ENCODE results near the gene ALG9. TPM values are rescaled to one million over a fixed set of nuclear protein-coding genes. Genes with fewer than 3 reads are reported as not detected.
A peak's percentile ranks its signal among the peaks of the same experiment; 100 is the strongest.

The ALG9 gene
- total and polyA plus RNA-seq, 3 experiments from 2014 or later: 16.7 to 38.0 (median 37.4) TPM

DNA sequence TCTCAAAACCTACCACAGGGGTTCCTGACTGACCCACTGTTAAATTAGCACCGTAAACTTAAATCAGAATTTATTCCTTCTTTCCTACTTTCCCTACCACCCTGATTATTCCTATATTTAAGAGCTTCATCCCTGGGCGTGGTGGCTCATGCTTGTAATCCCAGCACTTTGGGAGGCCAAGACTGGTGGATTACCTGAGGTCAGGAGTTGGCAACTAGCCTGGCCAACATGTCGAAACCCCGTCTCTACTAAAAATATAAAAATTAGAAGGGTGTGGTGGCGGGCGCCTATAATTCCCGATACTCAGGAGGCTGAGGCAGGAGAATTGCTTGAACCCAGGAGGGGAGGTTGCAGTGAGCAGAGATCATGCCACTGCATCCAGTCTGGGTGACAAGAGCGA is 20.3 kb downstream of the ALG9 start:
- Mint-ChIP-seq H3K36me3 (peaks cover 4 to 84% (median 30%) of the 10 kb centered on the region in 3 donors), H3K27ac (peak overlapping the region in 2 of 8 donors; percentile 33 to 61), H3K4me1 (no peaks in the 10 kb centered on the region), H3K4me3 (no peak overlapping the region), H3K9me3 (no peaks in the 10 kb centered on the region), H3K27me3 (no peaks in the 10 kb centered on the region)
- no peaks in the 10 kb centered on the region for H3K4me1 ChIP-seq (ENCODE audit: insufficient read depth, low read length)
- no peaks in the 10 kb centered on the region for H3K27me3 ChIP-seq (ENCODE audit: insufficient read depth, low read length, poor library complexity, severe bottlenecking)
- H3K9me3 ChIP-seq (ENCODE audit: low read length): no peaks in the 10 kb centered on the region
- DNase-seq: no peak
- H3K36me3 ChIP-seq (ENCODE audit: insufficient read depth, low read length): peaks cover 21% of the 10 kb centered on the region
- CTCF ChIA-PET: no interaction called here
- H3K27ac ChIP-seq (ENCODE audit: low read depth, low read length): no peak overlapping the region
- POLR2A ChIA-PET: no interaction called here
- H3K4me3 ChIP-seq (ENCODE audit: low read length): no peak overlapping the region

DNA sequence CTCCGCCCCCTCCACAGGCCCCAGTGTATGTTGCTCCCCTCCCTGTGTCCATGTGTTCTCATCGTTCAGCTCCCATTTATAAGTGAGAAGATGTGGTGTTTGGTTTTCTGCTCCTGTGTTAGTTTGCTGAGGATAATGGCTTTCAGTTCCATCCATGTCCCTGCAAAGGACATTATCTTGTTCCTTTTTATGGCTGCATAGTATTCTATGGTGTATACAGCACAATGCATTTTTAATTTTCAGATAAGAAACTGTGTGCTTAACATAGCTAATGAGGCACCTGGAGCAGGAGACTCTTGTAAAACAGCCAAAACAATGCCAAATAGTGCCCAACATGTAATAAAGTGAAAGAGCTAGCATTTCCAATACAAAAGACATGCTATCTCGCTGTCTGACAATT is 21.8 kb downstream of the ALG9 start:
- no peak overlapping the region for H3K4me3 ChIP-seq (ENCODE audit: low read length)
- CTCF ChIA-PET: interaction anchor here (1.1 kb wide), 1 partner anchor 26 kb away, joined by 3 read pairs; no protein-coding TSS in a partner anchor
- no peak for DNase-seq
- H3K4me1 ChIP-seq (ENCODE audit: insufficient read depth, low read length): no peaks in the 10 kb centered on the region
- H3K9me3 ChIP-seq (ENCODE audit: low read length): no peaks in the 10 kb centered on the region
- Mint-ChIP-seq H3K4me1 (no peaks in the 10 kb centered on the region), H3K9me3 (no peaks in the 10 kb centered on the region), H3K36me3 (peaks cover 4 to 85% (median 23%) of the 10 kb centered on the region in 3 donors), H3K4me3 (no peak overlapping the region), H3K27me3 (no peaks in the 10 kb centered on the region), H3K27ac (peak overlapping the region in 1 of 8 donors; percentile 71)
- H3K27ac ChIP-seq (ENCODE audit: low read depth, low read length): no peak overlapping the region
- H3K27me3 ChIP-seq (ENCODE audit: insufficient read depth, low read length, poor library complexity, severe bottlenecking): no peaks in the 10 kb centered on the region
- POLR2A ChIA-PET: no interaction called here
- peaks cover 23% of the 10 kb centered on the region for H3K36me3 ChIP-seq (ENCODE audit: insufficient read depth, low read length)

DNA sequence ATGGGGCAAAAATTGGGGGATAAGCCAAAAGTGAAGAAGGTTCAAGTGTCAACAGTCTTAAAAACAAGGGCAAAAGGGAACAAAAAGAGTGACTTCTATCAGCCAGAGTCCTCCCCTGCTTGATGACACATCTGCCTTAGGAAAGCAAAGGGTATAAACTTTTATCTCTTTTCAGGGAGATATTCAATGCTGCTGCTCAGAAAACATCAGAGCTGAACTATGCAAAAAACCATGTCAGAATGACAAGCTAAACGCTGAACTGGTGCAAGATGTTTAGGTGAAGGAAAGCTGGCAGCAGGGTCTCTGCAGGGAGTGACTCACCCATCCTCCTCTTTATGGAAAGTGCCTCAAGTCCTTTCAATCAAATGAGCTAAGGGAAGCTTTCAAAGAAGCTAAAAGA is 24.7 kb downstream of the ALG9 start:
- Histone ChIP-seq H3K27me3 (ENCODE audit: insufficient read depth, low read length, poor library complexity, severe bottlenecking) (no peaks in the 10 kb centered on the region), H3K27ac (ENCODE audit: low read depth, low read length) (no peak overlapping the region), H3K4me1 (ENCODE audit: insufficient read depth, low read length) (no peaks in the 10 kb centered on the region), H3K9me3 (ENCODE audit: low read length) (no peaks in the 10 kb centered on the region), H3K36me3 (ENCODE audit: insufficient read depth, low read length) (peaks cover 13% of the 10 kb centered on the region), H3K4me3 (ENCODE audit: low read length) (no peak overlapping the region)
- Mint-ChIP-seq H3K4me1 (no peaks in the 10 kb centered on the region), H3K36me3 (peaks cover 4 to 80% (median 13%) of the 10 kb centered on the region in 3 donors), H3K9me3 (no peaks in the 10 kb centered on the region), H3K4me3 (no peak overlapping the region), H3K27ac (peak overlapping the region in 4 of 8 donors; percentile 7 to 17 (median 13)), H3K27me3 (no peaks in the 10 kb centered on the region)
- CTCF ChIA-PET: no interaction called here
- POLR2A ChIA-PET: no interaction called here
- DNase-seq: no peak

DNA sequence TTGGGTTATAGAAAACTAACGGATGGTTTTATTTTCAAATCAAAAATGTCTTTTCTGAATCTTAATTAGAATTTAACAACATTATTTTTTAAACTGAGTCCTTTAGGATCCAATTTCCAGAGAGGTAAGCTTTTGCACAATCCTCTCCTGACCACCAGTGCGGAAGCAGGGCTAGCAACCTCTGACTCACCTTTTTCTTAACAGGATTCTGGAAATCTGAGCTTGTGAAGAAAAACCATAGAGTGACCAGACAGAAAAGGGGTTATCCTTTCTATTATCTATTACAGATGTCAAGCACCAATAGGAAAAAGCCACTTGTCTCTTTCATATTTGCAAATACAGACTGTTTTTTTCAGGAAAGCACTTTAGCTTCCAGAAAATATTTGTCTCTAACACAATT is 25.3 kb downstream of the ALG9 start:
- POLR2A ChIA-PET: no interaction called here
- H3K27me3 Mint-ChIP-seq: no peaks in the 10 kb centered on the region
- peaks cover 3% of the 10 kb centered on the region for H3K4me1 ChIP-seq (ENCODE audit: insufficient read depth, low read length)

DNA sequence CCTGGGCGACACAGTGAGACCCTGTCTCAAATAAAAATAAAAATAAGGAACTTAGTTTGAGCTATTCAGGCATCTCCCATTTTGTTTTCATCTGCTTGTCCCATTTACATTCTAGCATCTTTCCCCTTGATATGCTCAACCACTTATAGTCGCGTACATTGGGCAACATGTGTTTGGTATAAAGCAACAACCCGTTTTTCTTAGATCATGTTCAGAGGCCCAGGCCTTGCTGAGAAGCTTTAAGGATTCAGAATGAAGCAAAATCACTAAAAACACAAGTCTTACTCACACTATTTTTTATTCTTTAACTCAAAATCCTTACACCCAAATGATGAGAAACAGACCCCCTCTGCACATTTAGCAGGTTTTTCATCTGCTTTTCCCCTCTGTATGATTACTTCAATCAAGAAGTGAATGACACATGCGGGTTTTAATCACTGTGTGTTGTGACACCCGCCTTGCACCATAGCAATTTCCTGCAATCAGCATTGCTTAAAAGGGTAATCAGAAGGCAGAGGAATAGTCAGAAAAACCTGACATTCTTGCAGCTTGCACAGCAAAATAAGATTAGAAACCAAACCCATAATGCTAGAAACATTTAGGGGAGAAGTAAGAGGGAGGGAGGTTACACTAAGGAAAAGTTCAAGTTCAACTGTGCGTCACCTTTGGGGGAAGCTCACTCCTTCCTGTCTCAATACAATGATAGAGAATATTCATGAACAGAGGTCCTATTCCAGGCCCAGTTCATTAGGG is 25.9 kb downstream of the ALG9 start:
- H3K4me3 Mint-ChIP-seq: no peak overlapping the region
- ChIA-PET CTCF (no interaction called here), POLR2A (no interaction called here)
- H3K27ac Mint-ChIP-seq: peak overlapping the region in 1 of 8 donors; percentile 61
- no peaks in the 10 kb centered on the region for H3K27me3 ChIP-seq (ENCODE audit: insufficient read depth, low read length, poor library complexity, severe bottlenecking)
- no peaks in the 10 kb centered on the region for H3K9me3 ChIP-seq (ENCODE audit: low read length)
- H3K4me1 ChIP-seq (ENCODE audit: insufficient read depth, low read length): peaks cover 4% of the 10 kb centered on the region
- H3K36me3 ChIP-seq (ENCODE audit: insufficient read depth, low read length): peaks cover 10% of the 10 kb centered on the region
- no peak for DNase-seq
- H3K27ac ChIP-seq (ENCODE audit: low read depth, low read length): no peak overlapping the region
- H3K27me3 Mint-ChIP-seq: no peaks in the 10 kb centered on the region
- H3K36me3 Mint-ChIP-seq: peaks cover 0 to 79% (median 13%) of the 10 kb centered on the region in 3 donors
- no peak overlapping the region for H3K4me3 ChIP-seq (ENCODE audit: low read length)
- no peaks in the 10 kb centered on the region for H3K9me3 Mint-ChIP-seq
- peaks cover 3 to 7% (median 7%) of the 10 kb centered on the region in 3 donors for H3K4me1 Mint-ChIP-seq

More for the DNA sequence above, 25.3 kb downstream of the ALG9 start:
- Mint-ChIP-seq H3K36me3 (peaks cover 4 to 79% (median 13%) of the 10 kb centered on the region in 3 donors), H3K4me1 (peaks cover 3 to 6% (median 5%) of the 10 kb centered on the region in 3 donors), H3K27ac (peak overlapping the region in 1 of 8 donors; percentile 15), H3K9me3 (no peaks in the 10 kb centered on the region), H3K4me3 (no peak overlapping the region)
- Histone ChIP-seq H3K9me3 (ENCODE audit: low read length) (no peaks in the 10 kb centered on the region), H3K36me3 (ENCODE audit: insufficient read depth, low read length) (peaks cover 10% of the 10 kb centered on the region), H3K4me3 (ENCODE audit: low read length) (no peak overlapping the region), H3K27ac (ENCODE audit: low read depth, low read length) (no peak overlapping the region), H3K27me3 (ENCODE audit: insufficient read depth, low read length, poor library complexity, severe bottlenecking) (no peaks in the 10 kb centered on the region)
- CTCF ChIA-PET: no interaction called here
- no peak for DNase-seq

DNA sequence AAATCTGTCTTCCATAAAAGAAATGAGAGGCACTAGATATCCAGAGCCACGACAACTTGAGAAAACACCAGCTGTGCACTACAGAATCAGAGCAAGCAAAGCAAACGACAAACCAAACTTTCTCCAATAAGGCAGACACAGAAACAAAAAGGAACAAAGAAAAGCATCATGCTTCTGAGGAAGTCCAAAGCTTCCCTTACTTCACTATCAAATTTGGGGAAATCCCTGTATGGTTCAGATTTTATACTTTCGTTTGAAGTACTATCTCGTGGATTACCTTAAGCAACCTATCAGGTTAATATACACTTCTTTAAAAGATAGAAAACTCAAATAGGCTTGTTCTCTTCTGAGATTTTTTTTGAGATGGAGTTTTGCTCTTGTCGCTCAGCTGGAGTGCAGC is 27.7 kb downstream of the ALG9 start:
- Histone ChIP-seq H3K4me1 (ENCODE audit: insufficient read depth, low read length) (peaks cover 4% of the 10 kb centered on the region), H3K27ac (ENCODE audit: low read depth, low read length) (no peak overlapping the region), H3K9me3 (ENCODE audit: low read length) (no peaks in the 10 kb centered on the region), H3K27me3 (ENCODE audit: insufficient read depth, low read length, poor library complexity, severe bottlenecking) (no peaks in the 10 kb centered on the region), H3K4me3 (ENCODE audit: low read length) (no peak overlapping the region), H3K36me3 (ENCODE audit: insufficient read depth, low read length) (peaks cover 10% of the 10 kb centered on the region)
- Mint-ChIP-seq H3K27me3 (no peaks in the 10 kb centered on the region), H3K9me3 (no peaks in the 10 kb centered on the region), H3K4me3 (no peak overlapping the region), H3K4me1 (peaks cover 3 to 7% (median 7%) of the 10 kb centered on the region in 3 donors), H3K27ac (peak overlapping the region in 1 of 8 donors; percentile 2), H3K36me3 (peaks cover 0 to 74% (median 6%) of the 10 kb centered on the region in 3 donors)
- ChIA-PET POLR2A (no interaction called here), CTCF (interaction anchor here (0.6 to 2.6 kb wide), 4 partner anchors 8 to 256 kb away, joined by 3 to 6 read pairs (median 4); no protein-coding TSS in a partner anchor)
- DNase-seq: no peak

DNA sequence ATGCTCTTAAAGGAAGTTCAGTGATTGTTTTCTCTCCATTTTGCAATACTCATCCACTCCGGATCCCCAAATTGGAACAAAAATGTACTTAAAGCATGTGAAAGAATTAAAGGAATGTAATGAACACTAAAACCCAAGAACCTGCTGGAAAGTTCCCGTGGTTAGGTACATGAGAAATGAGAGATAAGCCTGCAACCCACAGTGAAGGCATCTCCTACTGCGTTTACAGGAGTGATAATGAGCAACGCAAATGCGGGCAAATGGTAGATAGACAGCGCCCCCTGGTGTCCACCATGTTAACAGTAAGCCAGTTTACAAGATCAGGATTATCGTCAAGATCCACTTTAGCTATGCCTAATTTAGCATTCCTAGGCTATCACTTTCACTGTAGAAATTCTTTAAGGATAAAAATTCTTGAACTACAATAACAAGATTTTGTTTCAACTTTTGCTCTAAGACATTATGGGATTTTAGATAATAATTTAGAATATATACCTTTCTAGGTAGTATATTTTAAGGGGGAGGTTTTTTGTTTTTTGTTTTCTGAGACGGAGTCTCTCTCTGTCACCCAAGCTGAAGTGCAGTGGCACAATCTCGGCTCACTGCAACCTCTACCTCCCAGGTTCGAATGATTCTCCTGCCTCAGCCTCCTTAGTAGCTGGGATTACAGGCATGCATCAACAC is 29.9 kb downstream of the ALG9 start:
- H3K4me3 Mint-ChIP-seq: no peak overlapping the region
- H3K27ac ChIP-seq (ENCODE audit: low read depth, low read length): no peak overlapping the region
- H3K36me3 ChIP-seq (ENCODE audit: insufficient read depth, low read length): peaks cover 5% of the 10 kb centered on the region
- CTCF ChIA-PET: interaction anchor here (0.6 to 2.6 kb wide), 15 partner anchors 15 to 279 kb away, joined by 3 to 10 read pairs (median 4); partner anchors contain the start of gene ALG9
- H3K9me3 ChIP-seq (ENCODE audit: low read length): no peaks in the 10 kb centered on the region
- H3K4me1 Mint-ChIP-seq: peaks cover 3 to 7% (median 7%) of the 10 kb centered on the region in 3 donors
- no peaks in the 10 kb centered on the region for H3K9me3 Mint-ChIP-seq
- H3K27me3 Mint-ChIP-seq: no peaks in the 10 kb centered on the region
- POLR2A ChIA-PET: no interaction called here
- peak; percentile 67 to 86 (median 77) for DNase-seq
- peaks cover 4 to 73% (median 12%) of the 10 kb centered on the region in 3 donors for H3K36me3 Mint-ChIP-seq
- H3K4me1 ChIP-seq (ENCODE audit: insufficient read depth, low read length): peaks cover 4% of the 10 kb centered on the region
- H3K27me3 ChIP-seq (ENCODE audit: insufficient read depth, low read length, poor library complexity, severe bottlenecking): no peaks in the 10 kb centered on the region
- peak overlapping the region in 1 of 8 donors; percentile 70 for H3K27ac Mint-ChIP-seq
- H3K4me3 ChIP-seq (ENCODE audit: low read length): no peak overlapping the region

DNA sequence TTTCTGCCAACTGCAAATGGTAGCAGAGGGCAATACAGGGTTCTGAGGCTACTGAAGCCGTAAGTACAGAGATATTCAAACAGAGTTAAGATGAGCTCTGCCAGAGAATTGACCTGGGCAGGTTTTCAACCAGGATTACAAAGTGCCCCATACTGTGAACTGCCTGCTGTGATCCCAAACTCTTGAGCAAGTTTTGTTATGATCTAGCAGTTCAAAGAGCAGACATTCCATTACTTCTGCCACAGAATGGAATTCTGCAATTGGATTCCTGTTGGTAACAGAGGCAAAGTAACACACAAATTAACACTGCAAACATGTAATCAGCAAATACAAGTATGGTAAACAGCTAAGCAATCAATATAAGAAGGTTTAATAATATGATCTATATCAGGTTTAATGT is 31.2 kb downstream of the ALG9 start:
- peaks cover 4 to 73% (median 19%) of the 10 kb centered on the region in 3 donors for H3K36me3 Mint-ChIP-seq
- no peaks in the 10 kb centered on the region for H3K27me3 Mint-ChIP-seq
- Histone ChIP-seq H3K4me3 (ENCODE audit: low read length) (no peak overlapping the region), H3K9me3 (ENCODE audit: low read length) (no peaks in the 10 kb centered on the region), H3K36me3 (ENCODE audit: insufficient read depth, low read length) (peaks cover 5% of the 10 kb centered on the region), H3K27ac (ENCODE audit: low read depth, low read length) (no peak overlapping the region), H3K27me3 (ENCODE audit: insufficient read depth, low read length, poor library complexity, severe bottlenecking) (no peaks in the 10 kb centered on the region), H3K4me1 (ENCODE audit: insufficient read depth, low read length) (peaks cover 4% of the 10 kb centered on the region)
- H3K4me1 Mint-ChIP-seq: peaks cover 3 to 7% (median 7%) of the 10 kb centered on the region in 3 donors
- ChIA-PET CTCF (interaction anchor here (2.5 kb wide), 2 partner anchors 32 to 253 kb away, joined by 7 to 10 read pairs; partner anchors contain the start of gene ALG9), POLR2A (no interaction called here)
- H3K27ac Mint-ChIP-seq: no peak overlapping the region
- no peaks in the 10 kb centered on the region for H3K9me3 Mint-ChIP-seq
- DNase-seq: no peak
- H3K4me3 Mint-ChIP-seq: no peak overlapping the region
